Breast epithelium (tissue), 4 donors: ENCODE results near the gene NUP62CL. TPM values are rescaled to one million over a fixed set of nuclear protein-coding genes. Genes with fewer than 3 reads are reported as not detected.

Experiments
- DNase-seq, 2 donors: peaks; one replicate each; pipeline ENCODE4 v3.0.0-alpha.2; 2019; ENCODE audit warnings: low spot score in 2 of 2
- H3K27ac ChIP-seq, 2 donors: fragments of 200-600 bp; sonication (generic) in 1 of 2; one replicate each; pipeline ENCODE4 v1.5.1; 2016 to 2019; ENCODE audit warnings: mild to moderate bottlenecking in 1 of 2
- H3K27me3 ChIP-seq, 2 donors: fragments of 200-600 bp; sonication (generic) in 1 of 2; one replicate each; pipeline versions ENCODE4 v1.5.1 to v1.6.0; 2017 to 2019; ENCODE audit warnings: control low read depth in 1 of 2, mild to moderate bottlenecking in 1 of 2
- H3K36me3 ChIP-seq: fragments of 200-600 bp; one replicate; pipeline ENCODE4 v1.5.1; 2019
- H3K4me1 ChIP-seq, 2 donors: fragments of 200-600 bp; sonication (generic); one replicate each; pipeline ENCODE4 v1.5.1; 2016 to 2019; ENCODE audit warnings: control low read depth in 1 of 2
- H3K4me3 ChIP-seq, 3 donors: fragments of 200-600 bp; sonication (generic); 1 replicate in 2 of 3; 2 replicates in 1 of 3; pipeline ENCODE4 v1.5.1; 2016 to 2019; ENCODE audit warnings: mild to moderate bottlenecking in 3 of 3, moderate library complexity in 2 of 3
- H3K9me3 ChIP-seq, 2 donors: fragments of 200-600 bp; sonication (generic) in 1 of 2; one replicate each; pipeline ENCODE4 v1.5.1; 2016 to 2019; ENCODE audit warnings: control low read depth in 1 of 2
- POLR2A ChIP-seq: fragments of 450-650 bp; IDR thresholded peaks from one replicate; pipeline ENCODE4 v1.6.1; 2016; ENCODE audit warnings: antibody characterized with exemption, mild to moderate bottlenecking, moderate library complexity
- POLR2AphosphoS5 ChIP-seq, 3 donors: sonication (generic); formaldehyde crosslinking; IDR thresholded peaks; one replicate each; pipeline ENCODE4 v1.6.1; 2017; ENCODE audit warnings: antibody characterized with exemption in 3 of 3
- intact Hi-C: fragments of 100-400 bp; cut with DNase I; formaldehyde crosslinking; loops from one replicate; pipeline ENCODE4 v1.15.1; 2023; ENCODE audit warnings: low total_unique reads
- total RNA-seq, 3 donors: library from RNA; depleted of rRNA; stranded (reverse); fragments of >200 nt; gene quantifications; one replicate each; pipeline ENCODE4 v1.1.0, GENCODE V29; 2016
- TF ChIP-seq, protein P1 (sequence below), 3 donors: fragments of 450-650 bp; IDR thresholded peaks; one replicate each; pipeline ENCODE4 v1.5.1; 2016 to 2017; ENCODE audit warnings: antibody characterized with exemption in 3 of 3, mild to moderate bottlenecking in 3 of 3, moderate library complexity in 3 of 3

Gene NUP62CL, protein sequence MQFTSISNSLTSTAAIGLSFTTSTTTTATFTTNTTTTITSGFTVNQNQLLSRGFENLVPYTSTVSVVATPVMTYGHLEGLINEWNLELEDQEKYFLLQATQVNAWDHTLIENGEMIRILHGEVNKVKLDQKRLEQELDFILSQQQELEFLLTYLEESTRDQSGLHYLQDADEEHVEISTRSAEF
- total RNA-seq = 1 to 10 TPM in 2 of 3 donors, under 1 TPM in 1; 0.64 to 8.5 (median 1.3) TPM

DNA sequence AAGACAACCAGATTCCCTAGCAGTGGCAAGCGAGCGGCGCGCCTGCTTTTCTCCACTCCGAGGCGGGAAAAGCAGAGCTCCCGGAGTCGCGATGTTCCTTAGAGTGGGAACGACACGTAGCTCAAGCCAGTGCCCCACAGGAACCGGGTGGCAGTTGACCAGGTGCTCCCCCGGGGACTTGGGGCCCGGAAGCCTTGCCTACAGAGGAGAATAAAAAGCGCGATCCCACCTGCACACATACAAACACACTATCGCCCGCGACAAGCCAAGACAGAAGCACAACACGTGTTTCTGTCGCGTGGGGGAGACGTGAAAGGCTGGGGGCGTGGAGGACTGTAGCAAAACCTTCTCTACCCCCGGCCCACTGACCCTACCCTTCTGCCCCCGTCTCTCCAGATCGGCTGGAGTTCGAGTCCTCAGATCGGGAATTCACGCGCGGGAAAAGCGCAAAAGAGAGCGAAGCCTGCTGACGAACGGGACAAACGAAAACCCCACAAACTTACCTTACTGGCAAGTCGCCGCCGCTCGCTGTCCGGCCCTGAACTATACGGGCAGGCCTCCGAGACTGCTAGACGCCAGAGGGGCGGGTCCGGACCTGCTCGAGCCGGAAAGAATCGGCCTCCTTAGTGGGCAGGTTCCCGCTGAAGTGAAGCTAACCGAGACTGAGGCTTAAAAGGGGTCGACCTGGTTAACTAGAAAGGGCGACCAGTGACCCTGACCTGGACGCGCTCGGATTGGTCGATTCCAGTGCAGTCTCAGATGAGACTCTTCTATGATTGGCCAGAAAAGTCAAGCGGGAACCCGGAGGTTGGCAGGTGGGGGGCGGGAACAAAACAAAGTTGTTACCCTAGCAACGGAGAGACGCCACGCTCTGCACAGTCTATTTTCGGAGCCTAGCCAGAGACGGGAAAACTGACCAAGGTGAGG lies at the start of gene NUP62CL, which contains the start of gene DNAAF6:
TSS of gene NUP62CL (minus strand) at position 664 of the 927 bp plus-strand sequence. CDS start 31,287 bp downstream, outside the sequence.
TSS of gene DNAAF6 (plus strand) at position 842 of the 927 bp plus-strand sequence. CDS start 6,265 bp downstream, outside the sequence.
- Histone ChIP-seq H3K27me3 (peaks cover 0 to 28% of the 10 kb centered on the region in 2 donors), H3K4me1 (no peaks in the 10 kb centered on the region), H3K27ac (no peak within 1 kb of the TSS), H3K9me3 (no peaks in the 10 kb centered on the region), H3K4me3 (peak within 1 kb of the TSS; percentile 33 to 62 (median 52)), H3K36me3 (no peaks in the 10 kb centered on the region)
- intact Hi-C loops = no loop called here
- peak; percentile 44 to 54 for DNase-seq
- TF ChIP-seq, protein P1, sequence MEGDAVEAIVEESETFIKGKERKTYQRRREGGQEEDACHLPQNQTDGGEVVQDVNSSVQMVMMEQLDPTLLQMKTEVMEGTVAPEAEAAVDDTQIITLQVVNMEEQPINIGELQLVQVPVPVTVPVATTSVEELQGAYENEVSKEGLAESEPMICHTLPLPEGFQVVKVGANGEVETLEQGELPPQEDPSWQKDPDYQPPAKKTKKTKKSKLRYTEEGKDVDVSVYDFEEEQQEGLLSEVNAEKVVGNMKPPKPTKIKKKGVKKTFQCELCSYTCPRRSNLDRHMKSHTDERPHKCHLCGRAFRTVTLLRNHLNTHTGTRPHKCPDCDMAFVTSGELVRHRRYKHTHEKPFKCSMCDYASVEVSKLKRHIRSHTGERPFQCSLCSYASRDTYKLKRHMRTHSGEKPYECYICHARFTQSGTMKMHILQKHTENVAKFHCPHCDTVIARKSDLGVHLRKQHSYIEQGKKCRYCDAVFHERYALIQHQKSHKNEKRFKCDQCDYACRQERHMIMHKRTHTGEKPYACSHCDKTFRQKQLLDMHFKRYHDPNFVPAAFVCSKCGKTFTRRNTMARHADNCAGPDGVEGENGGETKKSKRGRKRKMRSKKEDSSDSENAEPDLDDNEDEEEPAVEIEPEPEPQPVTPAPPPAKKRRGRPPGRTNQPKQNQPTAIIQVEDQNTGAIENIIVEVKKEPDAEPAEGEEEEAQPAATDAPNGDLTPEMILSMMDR (IDR thresholded peaks at IDR 0.05) = no peak
- no peak for TF ChIP-seq POLR2AphosphoS5 (IDR thresholded peaks at IDR 0.05)
- no peak for TF ChIP-seq POLR2A

DNA sequence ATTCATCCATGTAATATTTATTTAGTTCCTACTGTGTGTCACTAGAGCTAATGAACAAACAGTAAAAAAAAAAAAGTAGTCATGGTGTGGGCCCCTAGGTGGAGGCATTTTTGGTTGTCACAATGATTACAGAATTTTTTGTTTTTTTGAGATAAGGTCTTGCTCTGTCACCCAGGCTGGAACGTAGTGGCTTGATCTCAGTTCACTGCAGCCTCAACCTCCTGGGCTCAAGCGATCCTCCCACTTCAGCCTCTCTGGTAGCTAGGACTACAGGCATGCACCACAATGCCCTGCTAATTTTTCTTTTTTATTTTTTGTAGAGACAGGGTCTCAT lies 22.2 kb upstream of the NUP62CL start:
- Histone ChIP-seq H3K36me3 (no peaks in the 10 kb centered on the region), H3K4me1 (no peaks in the 10 kb centered on the region), H3K9me3 (no peaks in the 10 kb centered on the region), H3K27ac (no peak overlapping the region), H3K27me3 (peaks cover 0 to 52% of the 10 kb centered on the region in 2 donors), H3K4me3 (no peak overlapping the region)
- intact Hi-C loops = no loop called here
- DNase-seq = no peak
- TF ChIP-seq, protein P1 (IDR thresholded peaks at IDR 0.05) = no peak
- TF ChIP-seq POLR2AphosphoS5 (IDR thresholded peaks at IDR 0.05) (no peak), POLR2A (no peak)

DNA sequence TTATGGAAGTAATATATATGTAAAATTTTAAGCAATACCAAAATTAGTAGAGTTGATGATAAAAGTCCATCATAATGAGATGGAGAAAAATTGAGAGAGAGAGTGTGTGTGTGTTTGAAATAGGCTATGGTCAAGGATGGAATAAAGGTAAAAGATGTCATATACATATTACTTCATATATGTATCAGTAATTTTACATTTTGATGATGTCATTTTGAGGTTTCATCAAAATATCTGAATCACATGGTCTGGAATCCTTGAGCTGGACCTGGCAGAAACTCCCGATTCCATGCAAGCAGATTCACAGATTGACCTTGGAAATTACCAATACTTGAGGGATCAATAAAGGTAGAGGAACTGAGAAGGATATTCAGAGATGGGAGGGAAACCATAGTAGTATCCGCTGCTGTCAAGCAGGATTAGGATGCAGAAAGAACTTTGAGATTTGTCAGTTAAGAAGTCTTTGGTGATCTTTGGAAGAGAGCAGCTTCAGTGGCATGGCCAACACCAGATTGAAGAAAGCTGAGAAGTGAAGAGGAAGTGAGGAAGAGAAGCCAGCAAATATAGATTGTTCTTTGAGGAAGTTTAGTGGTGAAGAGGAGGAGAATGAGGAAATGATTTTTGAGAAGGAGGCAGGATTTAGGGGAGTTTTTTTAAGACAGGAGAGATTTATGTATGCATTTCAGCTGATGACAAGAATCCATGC lies 21.7 kb upstream of the NUP62CL start:
- Histone ChIP-seq H3K4me1 (no peaks in the 10 kb centered on the region), H3K27ac (no peak overlapping the region), H3K4me3 (no peak overlapping the region), H3K9me3 (no peaks in the 10 kb centered on the region), H3K36me3 (no peaks in the 10 kb centered on the region), H3K27me3 (peaks cover 0 to 47% of the 10 kb centered on the region in 2 donors)
- no peak for TF ChIP-seq POLR2A
- DNase-seq = no peak
- intact Hi-C loops = no loop called here

DNA sequence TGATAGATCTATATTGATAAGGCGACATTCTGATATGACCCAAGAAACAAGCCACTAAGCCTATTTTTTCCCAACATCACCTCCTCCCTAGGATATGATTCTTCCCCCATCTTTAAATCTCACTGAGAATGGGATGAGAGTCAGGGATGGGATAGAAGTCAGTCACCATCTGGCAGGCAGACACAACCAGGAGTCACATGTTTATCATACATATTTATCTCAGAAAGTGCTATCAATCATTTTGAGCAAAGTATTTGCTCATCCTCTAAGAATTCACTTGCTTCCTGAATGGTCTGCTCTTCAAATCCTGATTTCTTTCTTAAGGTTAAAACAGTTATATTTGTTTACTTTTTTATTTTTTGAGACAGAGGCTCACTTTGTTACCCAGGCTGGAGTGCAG lies 20.5 kb upstream of the NUP62CL start:
- H3K9me3 ChIP-seq = no peaks in the 10 kb centered on the region
- intact Hi-C loops = no loop called here

DNA sequence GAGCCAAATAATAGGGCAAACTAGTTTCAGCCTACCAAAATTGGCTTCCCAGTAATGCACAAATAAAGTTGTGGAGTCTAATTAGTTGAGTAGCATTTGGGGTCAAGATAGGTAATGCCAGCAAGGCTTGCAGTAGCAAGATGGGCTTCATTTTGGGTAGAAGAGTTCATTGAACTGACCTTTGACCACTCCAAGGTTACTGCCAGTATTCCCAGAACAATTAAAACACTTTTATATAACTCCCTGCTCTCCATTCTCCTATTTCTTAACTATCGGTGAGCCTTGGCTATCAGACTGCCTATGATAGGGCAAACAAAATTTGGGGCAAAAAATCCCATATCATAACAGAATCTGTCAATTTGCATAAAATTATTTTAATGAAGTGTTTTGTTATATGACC lies 7.2 kb upstream of the NUP62CL start:
- no peaks in the 10 kb centered on the region for H3K9me3 ChIP-seq

More for the DNA sequence above, 20.5 kb upstream of the NUP62CL start:
- Histone ChIP-seq H3K36me3 (no peaks in the 10 kb centered on the region), H3K27ac (no peak overlapping the region), H3K27me3 (peaks cover 0 to 36% of the 10 kb centered on the region in 2 donors), H3K4me3 (no peak overlapping the region), H3K4me1 (no peaks in the 10 kb centered on the region)
- TF ChIP-seq, protein P1 (IDR thresholded peaks at IDR 0.05) = no peak
- no peak for TF ChIP-seq POLR2AphosphoS5 (IDR thresholded peaks at IDR 0.05)
- no peak for TF ChIP-seq POLR2A
- no peak for DNase-seq

More for the DNA sequence above, 7.2 kb upstream of the NUP62CL start:
- H3K4me1 ChIP-seq = no peaks in the 10 kb centered on the region
- intact Hi-C loops = no loop called here
- DNase-seq = no peak
- H3K4me3 ChIP-seq = no peak overlapping the region
- H3K27ac ChIP-seq = no peak overlapping the region
- H3K27me3 ChIP-seq = peaks cover 0 to 32% of the 10 kb centered on the region in 2 donors
- no peaks in the 10 kb centered on the region for H3K36me3 ChIP-seq
- TF ChIP-seq POLR2AphosphoS5 (IDR thresholded peaks at IDR 0.05) (no peak), POLR2A (no peak)
- TF ChIP-seq, protein P1 (IDR thresholded peaks at IDR 0.05) = no peak
